Liver (tissue), 9 donors: ENCODE data around the gene KCNK3. TPM values are rescaled to one million over a fixed set of nuclear protein-coding genes. Genes with fewer than 3 reads are reported as not detected.

Experiments used
- DNase-seq: peaks from one replicate; pipeline ENCODE4 v3.0.0-alpha.2; 2017; ENCODE audit warnings: low spot score
- H3K27ac ChIP-seq, 2 donors: one replicate each; pipeline ENCODE4 v1.7.0; 2013; ENCODE audit warnings: inconsistent platforms in 2 of 2, low read length in 2 of 2, control low read depth in 1 of 2, low read depth in 1 of 2, mild to moderate bottlenecking in 1 of 2
- H3K27me3 ChIP-seq, 4 donors: one replicate each; pipeline versions ENCODE4 v1.6.1 to v1.7.0; 2013; ENCODE audit warnings: low read length in 3 of 4, inconsistent platforms in 1 of 4, mild to moderate bottlenecking in 1 of 4, moderate library complexity in 1 of 4; ENCODE audit not compliant: control insufficient read depth in 4 of 4, insufficient read depth in 4 of 4
- H3K36me3 ChIP-seq, 4 donors: one replicate each; pipeline versions ENCODE4 v1.6.1 to v1.7.0; 2013; ENCODE audit warnings: low read length in 3 of 4, mild to moderate bottlenecking in 3 of 4, low read depth in 1 of 4, moderate library complexity in 1 of 4; ENCODE audit not compliant: control insufficient read depth in 4 of 4, insufficient read depth in 3 of 4
- H3K4me1 ChIP-seq, 4 donors: one replicate each; pipeline versions ENCODE4 v1.6.1 to v1.7.0; 2013; ENCODE audit warnings: low read length in 3 of 4, mild to moderate bottlenecking in 3 of 4, moderate library complexity in 1 of 4; ENCODE audit not compliant: control insufficient read depth in 4 of 4, insufficient read depth in 4 of 4
- H3K4me3 ChIP-seq, 3 donors: one replicate each; pipeline versions ENCODE4 v1.6.1 to v1.7.0; 2013; ENCODE audit warnings: low read length in 3 of 3, control low read depth in 1 of 3, low read depth in 1 of 3, mild to moderate bottlenecking in 1 of 3
- H3K9ac ChIP-seq, 2 donors: one replicate each; pipeline ENCODE4 v1.7.0; 2013; ENCODE audit warnings: low read length in 2 of 2, mild to moderate bottlenecking in 2 of 2, moderate library complexity in 2 of 2, control low read depth in 1 of 2, low read depth in 1 of 2
- H3K9me3 ChIP-seq, 4 donors: one replicate each; pipeline versions ENCODE4 v1.6.1 to v1.7.0; 2013; ENCODE audit warnings: low read length in 3 of 4; ENCODE audit not compliant: control insufficient read depth in 4 of 4
- EGR1 ChIP-seq, 2 donors: IDR thresholded peaks; 2 replicates each; pipeline ENCODE4 v1.6.1; 2016 to 2018; ENCODE audit warnings: antibody characterized with exemption in 2 of 2, low read depth in 2 of 2
- GABPA ChIP-seq, 2 donors: IDR thresholded peaks in 1 of 2; conservative IDR thresholded peaks in 1 of 2; 2 replicates each; pipeline ENCODE4 v1.6.1; 2016; ENCODE audit warnings: antibody characterized with exemption in 2 of 2, mild to moderate bottlenecking in 1 of 2, moderate library complexity in 1 of 2
- HNF4A ChIP-seq, 2 donors: conservative IDR thresholded peaks; 2 replicates each; pipeline ENCODE4 v1.6.1; 2016; ENCODE audit warnings: antibody characterized with exemption in 2 of 2, mild to moderate bottlenecking in 2 of 2
- HNF4G ChIP-seq: IDR thresholded peaks from 2 replicates; pipeline ENCODE4 v1.6.1; 2016; ENCODE audit warnings: antibody characterized with exemption
- JUND ChIP-seq, 2 donors: IDR thresholded peaks; 2 replicates each; pipeline ENCODE4 v1.6.1; 2016; ENCODE audit warnings: antibody characterized with exemption in 2 of 2
- NR2F2 ChIP-seq: IDR thresholded peaks from 2 replicates; pipeline ENCODE4 v1.6.1; 2016; ENCODE audit warnings: antibody characterized with exemption
- RAD21 ChIP-seq, 2 donors: IDR thresholded peaks; 2 replicates each; pipeline ENCODE4 v1.6.1; 2016; ENCODE audit warnings: antibody characterized with exemption in 2 of 2, mild to moderate bottlenecking in 2 of 2
- RXRA ChIP-seq, 2 donors: IDR thresholded peaks; 2 replicates each; pipeline ENCODE4 v1.6.1; 2017 to 2018; ENCODE audit warnings: antibody characterized with exemption in 2 of 2, mild to moderate bottlenecking in 1 of 2
- SP1 ChIP-seq: IDR thresholded peaks from 2 replicates; pipeline ENCODE4 v1.6.1; 2018; ENCODE audit warnings: antibody characterized with exemption, mild to moderate bottlenecking
- TAF1 ChIP-seq: conservative IDR thresholded peaks from 2 replicates; pipeline ENCODE4 v1.6.1; 2016; ENCODE audit warnings: antibody characterized with exemption, mild to moderate bottlenecking
- YY1 ChIP-seq: IDR thresholded peaks from 2 replicates; pipeline ENCODE4 v1.6.1; 2016; ENCODE audit warnings: antibody characterized with exemption, mild to moderate bottlenecking
- WGBS: extraction: QIAGEN DNeasy Blood & Tissue Kit; methylation state at CpG from one replicate; pipeline ENCODE4 v1.1.7; 2013; 5-methylcytosine and 5-hydroxymethylcytosine counted together
- polyA plus RNA-seq, 2 donors: library from polyadenylated mRNA; stranded (reverse) in 1 of 2; unstranded in 1 of 2; fragments of 200-250 nt in 1 of 2; fragments of >200 nt in 1 of 2; fragmentation: Nextera tagmentation in 1 of 2; extraction: Ambion mirVana in 1 of 2; gene quantifications; one replicate each; pipeline versions ENCODE4 v1.2.1 to v1.2.3, GENCODE V29; 2013 to 2015
- total RNA-seq, 2 donors: library from RNA; depleted of rRNA; stranded (reverse); fragments of >200 nt; gene quantifications; one replicate each; pipeline ENCODE4 v1.2.3, GENCODE V29; 2014
- TF ChIP-seq, protein P1 (sequence below): IDR thresholded peaks from 2 replicates; pipeline ENCODE4 v1.6.1; 2016; ENCODE audit warnings: antibody characterized with exemption
- TF ChIP-seq, protein P2 (sequence below): IDR thresholded peaks from 2 replicates; pipeline ENCODE4 v1.6.1; 2016; ENCODE audit warnings: antibody characterized with exemption
- TF ChIP-seq, protein P3 (sequence below): IDR thresholded peaks from 2 replicates; pipeline ENCODE4 v1.6.1; 2016; ENCODE audit warnings: antibody characterized with exemption, mild to moderate bottlenecking
- TF ChIP-seq, protein P4 (sequence below): IDR thresholded peaks from 2 replicates; pipeline ENCODE4 v1.6.1; 2016; ENCODE audit warnings: antibody characterized with exemption
- TF ChIP-seq, protein P5 (sequence below): fragments of 150-350 bp; IDR thresholded peaks from 2 replicates; pipeline ENCODE4 v1.5.1; 2017; ENCODE audit warnings: improper control_type of control experiment, low read depth, low read length; ENCODE audit not compliant: missing input control
- donor health status: healthy.
- donor health status: healthy.
- donor health status: healthy.
- donor health status: healthy.
- donor health status: healthy.

KCNK3 gene
- total and polyA plus RNA-seq, 4 donors = 0.78 to 6.6 (median 2.6) TPM; not detected in 1

DNA sequence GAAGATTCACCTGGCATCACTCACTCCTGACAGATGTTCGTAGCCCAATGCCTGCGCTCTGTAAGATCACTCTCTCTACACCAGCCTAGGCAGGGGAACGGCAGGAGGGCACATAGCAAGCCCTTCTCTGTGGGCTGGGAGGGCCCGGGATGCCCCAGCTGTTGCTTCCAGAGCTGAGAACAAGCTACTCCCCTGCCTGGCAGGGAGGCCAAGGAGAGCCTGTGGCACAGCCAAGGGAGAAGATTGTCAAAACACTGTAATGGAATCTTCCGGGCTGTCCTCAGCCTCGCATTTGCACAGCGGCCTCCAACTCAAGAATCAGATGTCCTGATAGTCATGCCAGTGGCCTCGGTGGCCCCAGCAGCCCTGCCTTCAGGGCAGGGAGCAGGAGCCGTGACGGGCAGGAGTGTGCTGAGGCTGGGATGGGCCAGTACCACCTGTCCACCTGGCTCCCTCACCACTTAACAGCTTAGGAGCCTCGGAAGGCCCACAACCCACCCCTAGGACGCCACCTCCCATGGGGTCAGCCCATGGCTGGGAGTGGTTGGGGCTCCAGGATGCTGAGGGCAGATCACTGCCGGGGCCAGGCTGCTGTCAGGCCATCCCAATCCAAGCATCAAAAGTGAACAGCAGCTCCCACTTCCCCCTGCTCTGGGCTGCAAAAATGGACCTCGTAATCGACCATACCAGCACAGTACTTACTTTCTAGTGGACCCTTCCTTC, 49.7 kb downstream of the KCNK3 start (continued):
- no peak for TF ChIP-seq JUND (IDR thresholded peaks at IDR 0.05)
- TF ChIP-seq, protein P1, sequence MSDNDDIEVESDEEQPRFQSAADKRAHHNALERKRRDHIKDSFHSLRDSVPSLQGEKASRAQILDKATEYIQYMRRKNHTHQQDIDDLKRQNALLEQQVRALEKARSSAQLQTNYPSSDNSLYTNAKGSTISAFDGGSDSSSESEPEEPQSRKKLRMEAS = no peak
- TF ChIP-seq HNF4G = no peak
- no peak for TF ChIP-seq RAD21 (IDR thresholded peaks at IDR 0.05)
- no peak for TF ChIP-seq SP1

DNA sequence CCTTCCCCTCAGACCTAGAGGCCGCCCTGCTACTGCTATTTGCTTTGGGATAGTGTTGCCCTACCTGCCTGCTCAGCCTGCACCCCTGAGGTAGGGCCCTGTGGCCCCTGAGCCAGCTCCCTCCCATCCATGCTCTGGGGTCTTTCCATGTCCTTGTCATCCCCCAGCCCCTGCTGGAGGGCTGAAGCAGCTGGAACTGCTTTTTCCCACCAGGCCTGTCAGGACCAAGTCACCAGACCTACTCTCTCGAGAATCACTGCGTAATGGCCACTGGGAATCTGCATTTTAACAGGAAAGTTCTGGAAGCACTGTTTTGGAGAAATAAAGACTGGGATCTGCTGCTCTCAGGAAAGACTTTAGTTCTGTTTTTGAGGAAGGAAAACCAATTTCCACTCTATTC, 51.3 kb downstream of the KCNK3 start:
- H3K36me3 ChIP-seq = no peaks in the 10 kb centered on the region
- TF ChIP-seq EGR1 (IDR thresholded peaks at IDR 0.05; ENCODE audit: low read depth in 2 of 2) = no peak
- TF ChIP-seq, protein P2, sequence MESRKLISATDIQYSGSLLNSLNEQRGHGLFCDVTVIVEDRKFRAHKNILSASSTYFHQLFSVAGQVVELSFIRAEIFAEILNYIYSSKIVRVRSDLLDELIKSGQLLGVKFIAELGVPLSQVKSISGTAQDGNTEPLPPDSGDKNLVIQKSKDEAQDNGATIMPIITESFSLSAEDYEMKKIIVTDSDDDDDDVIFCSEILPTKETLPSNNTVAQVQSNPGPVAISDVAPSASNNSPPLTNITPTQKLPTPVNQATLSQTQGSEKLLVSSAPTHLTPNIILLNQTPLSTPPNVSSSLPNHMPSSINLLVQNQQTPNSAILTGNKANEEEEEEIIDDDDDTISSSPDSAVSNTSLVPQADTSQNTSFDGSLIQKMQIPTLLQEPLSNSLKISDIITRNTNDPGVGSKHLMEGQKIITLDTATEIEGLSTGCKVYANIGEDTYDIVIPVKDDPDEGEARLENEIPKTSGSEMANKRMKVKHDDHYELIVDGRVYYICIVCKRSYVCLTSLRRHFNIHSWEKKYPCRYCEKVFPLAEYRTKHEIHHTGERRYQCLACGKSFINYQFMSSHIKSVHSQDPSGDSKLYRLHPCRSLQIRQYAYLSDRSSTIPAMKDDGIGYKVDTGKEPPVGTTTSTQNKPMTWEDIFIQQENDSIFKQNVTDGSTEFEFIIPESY = no peak
- TF ChIP-seq GABPA (IDR thresholded peaks at IDR 0.05 in 1 of 2, conservative IDR thresholded peaks at IDR 0.05 in 1 of 2) = no peak
- TF ChIP-seq HNF4A (conservative IDR thresholded peaks at IDR 0.05) = no peak
- TF ChIP-seq JUND (IDR thresholded peaks at IDR 0.05) = no peak
- TF ChIP-seq RXRA (IDR thresholded peaks at IDR 0.05) = no peak
- TF ChIP-seq, protein P3, sequence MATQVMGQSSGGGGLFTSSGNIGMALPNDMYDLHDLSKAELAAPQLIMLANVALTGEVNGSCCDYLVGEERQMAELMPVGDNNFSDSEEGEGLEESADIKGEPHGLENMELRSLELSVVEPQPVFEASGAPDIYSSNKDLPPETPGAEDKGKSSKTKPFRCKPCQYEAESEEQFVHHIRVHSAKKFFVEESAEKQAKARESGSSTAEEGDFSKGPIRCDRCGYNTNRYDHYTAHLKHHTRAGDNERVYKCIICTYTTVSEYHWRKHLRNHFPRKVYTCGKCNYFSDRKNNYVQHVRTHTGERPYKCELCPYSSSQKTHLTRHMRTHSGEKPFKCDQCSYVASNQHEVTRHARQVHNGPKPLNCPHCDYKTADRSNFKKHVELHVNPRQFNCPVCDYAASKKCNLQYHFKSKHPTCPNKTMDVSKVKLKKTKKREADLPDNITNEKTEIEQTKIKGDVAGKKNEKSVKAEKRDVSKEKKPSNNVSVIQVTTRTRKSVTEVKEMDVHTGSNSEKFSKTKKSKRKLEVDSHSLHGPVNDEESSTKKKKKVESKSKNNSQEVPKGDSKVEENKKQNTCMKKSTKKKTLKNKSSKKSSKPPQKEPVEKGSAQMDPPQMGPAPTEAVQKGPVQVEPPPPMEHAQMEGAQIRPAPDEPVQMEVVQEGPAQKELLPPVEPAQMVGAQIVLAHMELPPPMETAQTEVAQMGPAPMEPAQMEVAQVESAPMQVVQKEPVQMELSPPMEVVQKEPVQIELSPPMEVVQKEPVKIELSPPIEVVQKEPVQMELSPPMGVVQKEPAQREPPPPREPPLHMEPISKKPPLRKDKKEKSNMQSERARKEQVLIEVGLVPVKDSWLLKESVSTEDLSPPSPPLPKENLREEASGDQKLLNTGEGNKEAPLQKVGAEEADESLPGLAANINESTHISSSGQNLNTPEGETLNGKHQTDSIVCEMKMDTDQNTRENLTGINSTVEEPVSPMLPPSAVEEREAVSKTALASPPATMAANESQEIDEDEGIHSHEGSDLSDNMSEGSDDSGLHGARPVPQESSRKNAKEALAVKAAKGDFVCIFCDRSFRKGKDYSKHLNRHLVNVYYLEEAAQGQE = no peak
- TF ChIP-seq, protein P4, sequence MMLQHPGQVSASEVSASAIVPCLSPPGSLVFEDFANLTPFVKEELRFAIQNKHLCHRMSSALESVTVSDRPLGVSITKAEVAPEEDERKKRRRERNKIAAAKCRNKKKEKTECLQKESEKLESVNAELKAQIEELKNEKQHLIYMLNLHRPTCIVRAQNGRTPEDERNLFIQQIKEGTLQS = no peak
- TF ChIP-seq NR2F2 = no peak
- no peak for TF ChIP-seq TAF1
- TF ChIP-seq RAD21 (IDR thresholded peaks at IDR 0.05) = no peak
- TF ChIP-seq YY1 = no peak
- TF ChIP-seq, protein P5, sequence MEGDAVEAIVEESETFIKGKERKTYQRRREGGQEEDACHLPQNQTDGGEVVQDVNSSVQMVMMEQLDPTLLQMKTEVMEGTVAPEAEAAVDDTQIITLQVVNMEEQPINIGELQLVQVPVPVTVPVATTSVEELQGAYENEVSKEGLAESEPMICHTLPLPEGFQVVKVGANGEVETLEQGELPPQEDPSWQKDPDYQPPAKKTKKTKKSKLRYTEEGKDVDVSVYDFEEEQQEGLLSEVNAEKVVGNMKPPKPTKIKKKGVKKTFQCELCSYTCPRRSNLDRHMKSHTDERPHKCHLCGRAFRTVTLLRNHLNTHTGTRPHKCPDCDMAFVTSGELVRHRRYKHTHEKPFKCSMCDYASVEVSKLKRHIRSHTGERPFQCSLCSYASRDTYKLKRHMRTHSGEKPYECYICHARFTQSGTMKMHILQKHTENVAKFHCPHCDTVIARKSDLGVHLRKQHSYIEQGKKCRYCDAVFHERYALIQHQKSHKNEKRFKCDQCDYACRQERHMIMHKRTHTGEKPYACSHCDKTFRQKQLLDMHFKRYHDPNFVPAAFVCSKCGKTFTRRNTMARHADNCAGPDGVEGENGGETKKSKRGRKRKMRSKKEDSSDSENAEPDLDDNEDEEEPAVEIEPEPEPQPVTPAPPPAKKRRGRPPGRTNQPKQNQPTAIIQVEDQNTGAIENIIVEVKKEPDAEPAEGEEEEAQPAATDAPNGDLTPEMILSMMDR = no peak
- TF ChIP-seq HNF4G = no peak
- no peak for TF ChIP-seq SP1
- no peaks in the 10 kb centered on the region for H3K9me3 ChIP-seq
- no peak overlapping the region for H3K27ac ChIP-seq
- peaks cover 0 to 5% (median 0%) of the 10 kb centered on the region in 4 donors for H3K27me3 ChIP-seq
- peaks cover 0 to 3% (median 3%) of the 10 kb centered on the region in 4 donors for H3K4me1 ChIP-seq
- no peak overlapping the region for H3K9ac ChIP-seq
- 92% methylated on average over 3 of the region's 3 CpGs for WGBS
- H3K4me3 ChIP-seq = no peak overlapping the region
- DNase-seq = no peak
